NK-92 (cell line): ENCODE data around the gene ROR1.

ENCODE experiments used
- DNase-seq: peaks from one replicate; lab custom pipeline; 2025; ENCODE audit not compliant: unreplicated experiment; lab: John Stamatoyannopoulos, UW

Gene ROR1

DNA sequence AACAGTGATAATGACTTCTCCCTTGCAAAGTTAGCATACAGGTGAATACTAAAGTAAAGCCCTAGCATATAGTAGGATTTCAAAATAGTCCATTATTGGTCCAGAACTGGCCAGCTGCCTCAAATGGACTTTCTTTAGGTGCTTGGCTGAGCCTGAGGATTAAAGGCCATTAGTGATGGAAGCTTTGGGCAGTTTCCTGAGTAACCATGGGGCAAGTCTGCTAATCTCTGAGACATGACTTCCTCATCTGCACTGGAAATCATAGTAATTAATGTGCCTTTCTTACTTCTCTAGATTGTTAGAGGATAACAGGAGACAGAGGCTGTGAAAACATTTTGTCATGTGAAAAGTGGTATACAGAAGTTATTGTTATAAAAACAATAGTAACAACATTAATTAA is 273.1 kb downstream of the ROR1 start:
- DNase-seq, result no peak

DNA sequence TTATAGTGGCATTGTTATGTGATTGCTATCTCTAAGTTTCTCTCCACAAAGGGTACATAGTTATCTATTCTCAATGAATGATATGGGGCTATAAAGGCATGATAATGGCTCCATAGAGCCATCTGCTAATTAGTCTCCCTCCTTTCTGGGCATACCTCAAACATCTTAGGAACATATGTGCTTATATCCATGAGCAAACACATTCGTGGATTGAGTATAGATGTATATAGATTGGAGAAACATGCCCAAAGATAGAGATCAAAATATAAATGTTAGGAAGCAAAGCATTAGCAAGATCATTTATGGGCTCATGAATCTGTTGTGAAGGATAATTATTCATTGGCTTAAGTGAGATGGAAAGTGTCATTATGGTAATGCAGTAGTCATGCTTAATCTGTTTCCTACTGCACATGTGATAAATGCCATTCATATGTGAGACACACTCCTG is 273.8 kb downstream of the ROR1 start:
- DNase-seq, result no peak

DNA sequence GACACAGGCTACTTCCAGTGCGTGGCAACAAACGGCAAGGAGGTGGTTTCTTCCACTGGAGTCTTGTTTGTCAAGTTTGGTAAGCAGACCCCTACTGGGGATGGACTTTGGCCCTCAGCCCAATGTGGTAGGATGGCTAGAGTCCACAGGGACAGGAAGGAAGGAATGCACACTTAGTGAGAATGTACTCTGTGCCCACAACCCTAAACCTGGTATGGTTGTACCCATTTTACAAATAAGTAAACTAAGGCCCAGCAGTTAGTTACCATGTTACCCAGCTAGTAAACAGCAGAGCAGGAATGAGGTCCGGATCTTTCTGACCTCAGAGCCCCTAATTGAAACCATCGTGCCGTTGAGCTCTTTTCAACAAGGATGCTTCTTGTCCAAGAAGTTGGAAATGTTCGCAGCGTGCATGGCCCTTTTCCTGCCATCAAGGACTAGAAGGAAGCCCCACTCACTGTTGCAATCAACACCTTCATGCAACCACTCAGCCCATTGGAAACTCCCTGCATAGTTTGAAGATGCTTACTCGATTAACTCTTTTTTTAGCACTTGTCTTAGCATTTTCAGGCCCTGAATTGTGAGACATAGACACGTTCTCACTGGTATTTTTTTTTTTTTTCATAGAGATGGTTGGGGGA is 276.2 kb downstream of the ROR1 start:
- DNase-seq, result no peak

DNA sequence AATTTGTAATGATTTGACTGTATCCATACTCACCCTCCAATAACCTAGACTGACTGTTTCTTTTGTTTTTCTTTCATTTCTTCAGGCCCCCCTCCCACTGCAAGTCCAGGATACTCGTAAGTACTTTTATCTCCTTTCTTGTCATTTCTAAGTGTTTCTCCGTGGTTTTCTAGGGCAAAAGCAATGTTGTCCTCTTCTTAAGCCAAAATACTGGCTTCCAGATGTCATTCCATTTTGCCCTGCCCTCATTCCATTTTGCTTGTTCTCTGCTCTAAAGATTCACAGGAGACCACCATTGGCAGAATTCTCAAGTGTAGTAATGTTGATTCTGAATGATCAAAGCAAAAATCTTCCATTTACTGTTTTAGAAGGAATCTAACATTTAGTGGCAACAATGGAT is 276.8 kb downstream of the ROR1 start:
- no peak for DNase-seq

DNA sequence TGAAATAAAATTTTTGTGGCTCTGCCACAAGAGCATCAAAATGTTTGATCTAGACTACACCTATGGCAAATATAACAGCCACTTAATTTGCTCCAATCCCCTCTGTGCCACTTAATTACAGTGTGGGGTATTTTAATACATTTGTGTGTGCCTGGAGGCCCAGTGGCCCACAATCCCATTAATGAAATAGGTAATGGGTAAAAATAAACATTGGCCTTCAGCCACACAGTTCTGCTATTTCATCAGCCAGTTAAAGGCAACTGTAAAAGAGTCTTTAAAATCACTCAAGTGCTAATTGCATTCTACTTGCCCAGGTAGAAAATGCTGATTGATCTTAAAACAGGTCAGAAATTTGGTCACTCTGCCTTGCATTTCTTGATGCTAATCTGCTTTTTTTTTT is 278.0 kb downstream of the ROR1 start:
- no peak for DNase-seq

DNA sequence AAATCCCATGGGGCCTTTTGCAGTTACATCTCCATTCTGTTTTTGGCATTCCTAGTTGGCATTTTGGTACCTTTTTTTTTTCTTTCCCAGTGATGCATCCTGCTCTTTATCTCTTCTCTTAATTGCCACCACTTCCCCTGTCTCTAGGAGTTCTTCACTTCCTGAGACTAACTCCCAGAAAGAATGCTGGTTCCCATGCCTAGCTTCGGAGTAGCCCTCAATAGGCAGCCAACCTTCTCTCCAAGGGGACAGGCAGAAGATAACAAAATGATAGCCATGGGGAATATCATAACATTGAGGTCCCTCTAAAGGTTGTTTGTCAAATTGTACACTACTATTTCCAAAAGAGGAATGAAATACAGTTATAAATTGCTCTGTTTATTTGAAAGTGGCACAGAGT is 279.0 kb downstream of the ROR1 start:
- no peak for DNase-seq

DNA sequence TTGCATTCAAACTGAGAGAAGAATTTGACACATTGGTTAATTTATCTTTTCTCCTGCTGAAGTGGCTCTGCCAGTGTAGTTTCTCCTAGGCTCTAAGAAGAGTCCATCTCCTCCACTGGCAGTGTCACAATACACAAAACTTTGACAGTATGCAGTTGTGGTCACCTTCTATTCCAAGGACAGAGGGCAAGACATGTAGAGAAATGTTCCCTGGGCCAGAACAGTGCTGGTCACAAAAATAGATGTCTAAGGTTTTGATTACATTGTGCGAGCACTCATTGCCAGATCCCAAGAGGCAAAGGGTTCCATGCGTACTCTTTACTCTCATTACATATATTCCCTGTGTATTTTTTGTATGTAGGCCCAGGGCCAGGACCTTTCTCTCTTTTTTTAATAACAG is 281.5 kb downstream of the ROR1 start:
- no peak for DNase-seq

DNA sequence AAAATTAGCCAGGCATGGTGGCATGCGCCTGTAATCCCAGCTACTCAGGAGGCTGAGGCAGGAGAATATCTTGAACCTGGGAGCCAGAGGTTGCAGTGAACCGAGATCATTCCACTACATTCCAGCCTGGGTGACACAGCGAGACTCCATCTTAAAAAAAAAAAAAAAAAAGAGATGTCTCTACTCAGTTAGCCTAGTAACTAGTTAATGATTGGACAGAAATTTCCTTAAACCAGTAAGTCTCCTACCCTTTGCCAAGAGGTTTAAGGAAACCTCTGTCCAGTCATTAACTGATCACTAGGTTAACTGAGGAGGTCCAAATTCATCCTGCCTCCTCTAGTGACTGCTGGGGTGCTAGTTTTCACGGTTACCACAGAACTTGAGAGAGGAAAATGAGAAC is 285.7 kb downstream of the ROR1 start:
- DNase-seq, result no peak

DNA sequence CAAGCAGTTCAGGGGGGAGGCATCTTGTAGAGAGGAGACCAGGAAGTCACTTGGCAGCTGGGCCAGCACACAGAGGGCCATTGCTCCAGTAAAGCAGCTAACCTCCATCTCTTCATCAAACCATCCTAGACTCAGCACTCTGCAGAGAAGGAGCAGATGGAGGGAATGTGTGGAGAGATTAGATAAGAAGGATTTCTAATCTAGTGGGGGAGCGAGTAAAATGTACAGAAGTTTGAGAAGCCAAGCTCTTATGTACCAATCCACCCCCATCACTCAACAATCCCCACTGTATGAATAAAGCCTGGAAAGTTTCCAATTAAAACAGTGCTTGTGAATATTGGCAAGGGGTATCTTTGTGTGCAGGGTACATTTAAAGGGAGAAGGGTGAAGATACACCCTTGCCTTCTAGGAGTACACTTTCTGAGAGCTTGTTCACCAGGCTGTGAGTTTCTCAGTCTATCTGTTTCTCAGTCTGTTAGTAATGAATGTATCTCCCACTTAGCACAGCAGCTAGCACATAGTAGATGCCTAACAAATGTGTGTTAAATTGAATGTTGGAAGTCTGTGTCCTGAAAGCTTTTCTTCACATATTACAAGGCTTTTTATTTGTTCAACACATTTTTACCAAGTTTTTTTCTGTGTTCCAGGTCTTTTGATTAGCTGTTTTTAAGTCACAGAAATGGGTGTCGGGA is 286.9 kb downstream of the ROR1 start:
- no peak for DNase-seq

DNA sequence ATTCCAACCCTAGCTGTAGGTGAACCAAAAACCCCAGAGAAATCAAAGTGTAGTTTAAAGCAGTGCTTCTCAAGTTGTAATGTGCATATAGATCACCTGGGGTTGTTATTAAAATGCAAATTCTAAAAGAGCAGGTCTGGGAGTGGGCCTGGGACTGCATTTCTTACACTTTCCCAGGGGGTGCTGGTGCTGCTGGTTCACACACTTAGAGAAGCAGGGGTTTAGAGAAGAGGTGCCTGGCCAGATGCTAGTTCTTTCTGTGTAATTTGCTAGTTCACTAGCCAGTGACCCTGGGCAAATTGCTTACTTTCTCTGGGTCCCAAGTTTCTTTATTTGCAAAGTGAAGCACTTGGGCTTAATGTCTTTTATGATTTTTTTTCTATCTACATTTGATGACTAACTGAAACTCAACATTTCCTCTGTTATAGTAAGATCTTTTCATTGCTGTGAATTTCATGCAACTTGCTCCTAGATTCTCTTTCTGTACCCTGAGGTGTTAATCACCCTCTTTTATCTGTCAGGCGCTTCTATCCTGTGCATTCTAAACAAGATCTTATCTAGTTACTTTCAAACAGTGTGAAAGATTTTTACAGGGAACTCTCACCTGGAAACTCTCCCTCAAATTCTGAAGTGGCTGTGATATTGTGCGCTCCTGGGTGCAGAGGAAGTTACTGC is 287.8 kb downstream of the ROR1 start:
- DNase-seq, result no peak

DNA sequence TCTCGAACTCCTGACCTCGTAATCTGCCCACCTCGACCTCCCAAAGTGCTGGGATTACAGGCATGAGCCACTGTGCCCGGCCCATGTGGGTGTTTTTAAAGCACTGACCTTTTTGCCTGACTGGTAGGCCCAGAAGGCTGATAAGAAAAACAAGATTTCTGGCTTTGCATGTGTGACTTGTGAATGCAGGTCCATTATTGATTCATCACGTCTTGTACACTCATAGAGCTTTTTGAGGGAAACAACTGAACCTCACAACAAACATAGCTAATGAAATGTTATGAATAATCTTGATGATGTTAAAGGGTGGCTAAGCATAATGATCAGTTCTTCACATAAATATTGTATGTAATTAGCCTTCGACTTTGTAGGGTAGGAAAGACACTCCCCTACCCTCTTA is 288.7 kb downstream of the ROR1 start:
- DNase-seq, result no peak

DNA sequence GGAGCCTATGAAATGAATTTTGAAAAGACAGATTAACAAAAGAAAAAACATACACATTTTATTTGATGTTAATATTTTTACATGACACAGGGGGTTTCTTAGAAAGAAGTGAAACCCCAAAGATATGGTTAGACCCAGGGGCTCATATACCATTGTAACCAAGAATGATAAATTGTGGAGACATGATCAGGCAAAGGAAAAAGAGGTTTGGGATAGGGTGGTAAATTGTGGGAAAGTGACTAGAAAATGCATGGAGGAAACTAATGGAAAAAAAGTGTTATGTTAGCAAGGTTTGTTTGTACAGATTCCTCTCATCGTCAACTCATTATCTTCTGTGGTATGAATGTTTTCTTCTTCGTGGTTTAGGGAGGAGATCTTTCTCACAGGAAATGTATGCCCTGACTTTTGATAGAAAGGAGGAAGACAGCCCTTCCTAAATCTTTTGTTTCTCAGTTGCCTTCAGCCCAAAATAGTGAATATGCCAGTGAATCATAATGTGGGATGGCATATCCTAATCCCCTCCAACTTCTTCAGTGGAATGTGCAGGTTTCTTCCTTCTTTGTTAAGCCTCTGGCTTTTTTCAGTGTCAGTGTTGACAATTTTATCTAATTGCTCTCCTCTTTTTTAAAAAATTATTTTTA is 289.2 kb downstream of the ROR1 start:
- DNase-seq, result no peak

DNA sequence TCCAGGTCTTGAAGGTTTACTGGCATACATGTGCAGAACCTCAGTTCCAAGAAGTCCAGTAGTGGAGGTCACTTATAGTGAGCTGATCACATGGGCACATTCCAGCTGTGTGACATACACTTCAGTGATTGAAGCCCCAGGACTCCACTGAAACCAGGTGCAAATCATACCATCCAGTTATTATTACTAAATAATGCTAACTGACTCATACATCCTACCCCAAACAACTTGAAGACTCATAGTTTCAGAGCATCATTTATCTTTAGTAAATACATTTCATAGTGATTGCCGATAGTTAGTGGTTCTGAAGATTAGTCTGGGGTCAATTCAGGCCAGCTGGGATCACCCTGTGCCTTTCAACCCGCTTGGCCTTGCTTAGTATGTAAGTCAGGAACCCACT is 291.8 kb downstream of the ROR1 start:
- DNase-seq, result no peak

DNA sequence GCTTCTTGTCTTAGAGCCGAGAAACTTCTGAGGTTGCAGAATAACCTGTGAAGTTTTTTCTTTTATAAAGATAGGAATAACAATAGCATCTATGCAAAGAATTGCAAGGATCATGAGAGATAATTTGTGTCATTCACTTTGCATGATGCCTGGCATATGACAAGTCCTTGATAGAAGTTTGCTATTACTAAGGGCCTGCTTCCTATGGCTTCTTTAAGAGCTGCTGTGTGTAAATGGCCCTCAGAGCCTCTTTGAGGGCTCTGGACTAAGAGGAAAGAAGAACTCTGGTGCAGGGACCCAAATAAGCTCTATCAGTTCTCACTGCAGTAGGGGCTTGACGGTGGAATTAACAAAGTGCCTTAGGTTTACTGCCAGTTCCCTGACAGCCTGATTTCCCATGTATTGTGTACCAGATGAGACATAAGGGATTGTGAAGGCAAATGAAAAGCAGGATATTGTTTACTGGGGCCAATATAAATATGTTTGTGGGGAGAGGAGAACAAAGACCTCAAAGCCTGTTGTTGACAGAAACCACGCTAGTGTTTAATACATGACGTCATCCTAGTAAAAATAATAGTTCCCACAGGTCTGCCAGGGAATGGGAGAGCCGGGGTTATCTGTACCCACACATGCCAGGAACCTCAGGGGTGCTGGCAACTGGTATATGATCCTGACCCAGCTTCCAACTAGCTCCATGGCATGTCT is 298.4 kb downstream of the ROR1 start:
- DNase-seq, result no peak

DNA sequence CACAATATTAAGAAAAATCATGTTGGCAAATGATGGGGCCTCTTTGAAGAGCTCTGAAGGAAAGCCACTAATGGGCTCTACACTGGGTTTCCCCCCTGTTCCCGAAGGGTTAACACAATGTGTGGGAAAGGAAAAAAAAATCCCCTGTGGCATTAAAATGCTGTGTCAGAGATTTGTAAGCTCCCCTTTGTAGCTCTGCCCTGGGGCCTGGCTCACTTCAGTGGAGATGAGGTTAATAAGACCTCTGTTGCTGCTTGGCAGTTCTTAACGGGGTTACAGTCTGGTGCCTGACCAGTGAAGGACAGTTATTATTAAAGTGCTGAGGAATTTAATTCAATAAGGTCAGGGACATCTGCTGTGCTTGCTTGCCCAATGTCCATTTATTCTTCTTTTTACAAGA is 299.9 kb downstream of the ROR1 start:
- DNase-seq, result no peak

DNA sequence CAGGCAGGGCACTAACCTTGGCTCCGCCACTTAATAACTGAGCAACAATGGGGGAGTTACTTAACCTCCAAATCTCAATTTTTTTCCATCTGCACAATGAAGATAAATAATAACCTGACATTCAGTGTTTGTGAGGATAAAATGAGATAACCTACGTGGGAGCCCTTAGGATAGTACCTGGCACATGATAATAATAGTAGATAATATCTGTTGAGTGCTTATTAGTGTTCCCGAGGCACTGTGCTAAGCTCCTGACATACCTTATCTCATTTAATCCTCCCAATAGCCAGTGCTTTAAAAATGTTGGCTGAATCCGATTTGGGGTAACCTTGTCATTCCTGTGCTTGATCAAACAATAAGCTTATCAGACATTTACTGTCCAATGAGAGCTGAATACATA is 300.9 kb downstream of the ROR1 start:
- DNase-seq, result no peak

DNA sequence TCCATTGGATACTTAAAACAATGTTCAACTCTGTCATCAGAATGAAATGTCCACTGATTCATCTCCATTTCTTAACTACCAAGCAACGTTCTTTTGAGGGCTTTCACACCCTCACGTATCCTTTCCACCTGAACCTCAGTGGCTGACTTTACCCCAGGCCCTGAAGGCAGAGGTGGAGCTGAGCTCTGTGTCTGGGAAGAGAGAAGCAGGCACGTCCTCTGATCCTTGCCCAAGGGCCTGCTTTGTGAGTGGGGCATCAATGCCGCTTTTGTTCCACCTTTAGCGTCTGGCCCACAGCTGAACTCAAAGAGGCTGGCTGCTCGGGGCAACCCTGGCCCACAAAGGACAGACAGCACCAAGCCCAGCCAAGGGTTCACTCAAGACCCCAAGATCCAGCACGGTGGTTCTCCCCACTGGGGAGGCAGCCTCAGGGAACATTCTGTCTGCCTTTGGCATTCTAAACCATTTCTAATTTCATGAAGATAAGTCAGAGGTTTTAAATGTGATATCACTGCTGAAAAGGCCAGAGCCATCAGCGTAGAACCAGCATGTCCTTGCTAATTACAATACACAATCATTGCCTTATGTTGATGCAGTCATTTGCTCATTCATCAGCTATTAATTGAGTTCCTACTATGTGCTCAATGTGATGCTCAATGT is 303.6 kb downstream of the ROR1 start:
- no peak for DNase-seq

DNA sequence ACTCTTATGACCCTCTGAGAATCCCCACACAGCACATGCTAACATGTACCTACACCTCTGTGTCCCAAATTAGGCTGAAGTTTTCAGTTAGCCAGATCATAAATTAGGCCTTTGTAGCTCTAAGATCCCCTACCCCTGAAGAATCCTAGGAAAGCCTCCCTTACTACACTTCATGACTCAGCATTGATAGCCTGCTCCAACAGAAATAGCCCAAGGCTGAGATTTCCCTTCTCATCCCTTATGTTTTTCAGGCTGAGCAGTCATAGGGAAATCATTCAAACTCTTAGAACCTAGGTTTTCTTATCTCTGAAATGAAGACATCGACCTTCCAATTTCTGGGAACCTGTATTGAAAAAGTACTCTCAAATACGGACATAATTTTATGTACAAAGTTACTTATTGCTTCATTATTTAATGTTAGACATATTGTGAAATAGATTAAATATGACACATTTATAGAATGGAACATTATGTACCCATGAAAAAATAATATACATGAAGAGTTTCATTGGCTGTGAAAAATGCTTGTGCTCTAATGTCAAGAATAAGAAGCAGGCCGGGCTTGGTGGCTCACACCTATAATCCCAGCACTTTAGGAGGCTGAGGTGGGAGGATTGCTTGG is 307.2 kb downstream of the ROR1 start:
- DNase-seq, result no peak

DNA sequence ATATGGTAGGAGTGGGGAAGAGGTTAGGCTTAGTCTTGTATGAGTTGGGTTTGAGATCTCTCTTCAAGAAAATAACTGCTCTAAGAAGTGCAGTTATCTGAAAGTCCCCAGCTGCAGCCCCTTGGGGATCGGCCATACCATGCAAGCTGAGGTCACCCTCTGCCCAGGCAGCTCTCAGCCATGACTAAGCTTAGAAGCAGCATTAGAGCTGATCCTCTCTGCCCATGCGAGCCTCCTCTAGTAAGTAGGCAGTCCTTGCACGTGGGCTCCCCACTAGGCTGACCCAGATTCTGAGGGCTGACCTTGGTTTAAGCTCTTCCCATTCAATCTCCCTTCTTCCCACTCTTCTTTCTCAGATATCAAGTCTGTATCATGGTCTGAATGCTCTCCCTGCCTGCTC is 308.6 kb downstream of the ROR1 start:
- no peak for DNase-seq

DNA sequence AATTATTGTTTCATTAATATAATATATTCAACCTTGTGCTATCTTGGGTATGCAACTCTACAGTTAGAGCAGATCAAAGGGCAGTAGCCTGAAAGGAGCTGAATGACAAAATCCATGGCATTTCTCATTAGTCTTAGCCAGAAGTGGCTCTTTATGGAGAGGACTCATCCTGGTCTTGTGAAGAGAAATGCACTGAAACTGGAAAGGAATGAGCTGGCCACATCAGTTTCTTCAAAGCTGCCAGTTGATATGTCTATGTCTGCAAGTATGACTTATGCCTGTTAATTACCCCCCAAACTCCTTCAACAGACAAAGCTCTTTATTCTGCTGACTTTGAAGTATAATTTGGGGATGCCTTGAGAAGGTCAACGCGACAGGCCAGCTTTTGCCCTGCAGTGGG is 310.6 kb downstream of the ROR1 start:
- no peak for DNase-seq
